Measurements from ENCODE around the gene IL37. TPM values are rescaled to one million over a fixed set of nuclear protein-coding genes. Genes with fewer than 3 reads are reported as not detected.

Gene IL37
- total RNA-seq, 1 donor from 2014 or later = not detected

DNA sequence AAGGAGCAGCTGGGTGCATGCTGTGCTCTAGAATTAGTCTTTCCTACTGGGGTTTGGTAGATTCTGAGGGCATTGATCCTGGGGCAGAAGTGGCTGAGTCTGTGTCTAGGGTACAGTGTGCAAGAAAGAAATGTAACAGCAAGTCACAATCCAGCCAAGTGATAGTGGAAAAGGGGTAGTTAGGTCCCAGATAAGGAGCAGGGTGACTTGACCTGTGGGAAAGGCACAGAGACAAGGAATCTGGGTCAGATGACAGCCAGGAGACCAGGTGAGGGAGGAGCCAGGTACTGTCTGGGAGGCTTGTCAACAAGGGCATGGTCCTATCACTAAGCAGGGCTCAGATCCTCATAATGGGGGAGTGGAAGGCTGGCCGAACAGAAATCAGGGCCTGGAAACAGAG is 8.1 kb downstream of the IL37 start:
- TF ChIP-seq, protein P1, sequence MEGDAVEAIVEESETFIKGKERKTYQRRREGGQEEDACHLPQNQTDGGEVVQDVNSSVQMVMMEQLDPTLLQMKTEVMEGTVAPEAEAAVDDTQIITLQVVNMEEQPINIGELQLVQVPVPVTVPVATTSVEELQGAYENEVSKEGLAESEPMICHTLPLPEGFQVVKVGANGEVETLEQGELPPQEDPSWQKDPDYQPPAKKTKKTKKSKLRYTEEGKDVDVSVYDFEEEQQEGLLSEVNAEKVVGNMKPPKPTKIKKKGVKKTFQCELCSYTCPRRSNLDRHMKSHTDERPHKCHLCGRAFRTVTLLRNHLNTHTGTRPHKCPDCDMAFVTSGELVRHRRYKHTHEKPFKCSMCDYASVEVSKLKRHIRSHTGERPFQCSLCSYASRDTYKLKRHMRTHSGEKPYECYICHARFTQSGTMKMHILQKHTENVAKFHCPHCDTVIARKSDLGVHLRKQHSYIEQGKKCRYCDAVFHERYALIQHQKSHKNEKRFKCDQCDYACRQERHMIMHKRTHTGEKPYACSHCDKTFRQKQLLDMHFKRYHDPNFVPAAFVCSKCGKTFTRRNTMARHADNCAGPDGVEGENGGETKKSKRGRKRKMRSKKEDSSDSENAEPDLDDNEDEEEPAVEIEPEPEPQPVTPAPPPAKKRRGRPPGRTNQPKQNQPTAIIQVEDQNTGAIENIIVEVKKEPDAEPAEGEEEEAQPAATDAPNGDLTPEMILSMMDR (IDR thresholded peaks at IDR 0.05; ENCODE audit: unreplicated experiment) = no peak
- H3K36me3 Mint-ChIP-seq (ENCODE audit: insufficient read depth) = no peaks in the 10 kb centered on the region
- H3K9me3 Mint-ChIP-seq (ENCODE audit: low read depth) = no peaks in the 10 kb centered on the region
- H3K4me1 Mint-ChIP-seq (ENCODE audit: low read depth) = peaks cover 9% of the 10 kb centered on the region
- no peaks in the 10 kb centered on the region for H3K27me3 Mint-ChIP-seq
- H3K27ac Mint-ChIP-seq = no peak overlapping the region
- no peak for DNase-seq (ENCODE audit: low spot score, unreplicated experiment)
- no peak overlapping the region for H3K4me3 Mint-ChIP-seq (ENCODE audit: low read depth)

DNA sequence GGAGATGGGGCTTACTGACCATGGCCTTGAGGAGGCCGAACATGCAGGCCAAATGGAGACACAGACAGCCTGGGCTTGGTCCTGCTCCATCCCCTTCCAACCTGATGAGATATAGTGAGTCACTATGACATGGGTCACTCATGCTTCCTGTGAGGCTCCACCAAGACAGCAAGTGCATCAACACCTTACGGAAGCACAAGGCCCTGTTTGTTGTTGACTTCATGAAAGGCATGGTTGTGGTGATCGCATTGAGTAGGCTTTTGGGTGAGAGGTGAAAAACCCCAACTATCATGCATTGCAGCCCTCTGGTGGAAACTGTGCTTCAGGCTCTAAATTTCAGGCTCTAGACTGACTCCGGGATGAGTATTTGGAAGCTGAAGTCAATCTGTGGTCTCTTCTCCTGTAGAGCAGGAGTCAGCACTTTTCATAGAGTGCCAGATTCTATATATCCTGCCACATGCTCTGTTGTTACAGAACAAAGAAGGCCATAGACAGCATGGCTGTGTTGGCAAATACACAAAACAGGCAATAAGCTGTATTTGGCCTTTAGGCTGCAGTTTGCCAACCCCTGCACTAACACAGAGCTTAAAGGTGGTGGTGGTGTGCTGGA is 10.1 kb downstream of the IL37 start:
- no peaks in the 10 kb centered on the region for H3K27me3 Mint-ChIP-seq
- H3K27ac Mint-ChIP-seq = no peak overlapping the region
- no peak for DNase-seq (ENCODE audit: low spot score, unreplicated experiment)
- no peaks in the 10 kb centered on the region for H3K9me3 Mint-ChIP-seq (ENCODE audit: low read depth)
- no peak overlapping the region for H3K4me3 Mint-ChIP-seq (ENCODE audit: low read depth)
- no peaks in the 10 kb centered on the region for H3K36me3 Mint-ChIP-seq (ENCODE audit: insufficient read depth)
- TF ChIP-seq, protein P1 (IDR thresholded peaks at IDR 0.05; ENCODE audit: unreplicated experiment) = no peak
- peaks cover 19% of the 10 kb centered on the region for H3K4me1 Mint-ChIP-seq (ENCODE audit: low read depth)

DNA sequence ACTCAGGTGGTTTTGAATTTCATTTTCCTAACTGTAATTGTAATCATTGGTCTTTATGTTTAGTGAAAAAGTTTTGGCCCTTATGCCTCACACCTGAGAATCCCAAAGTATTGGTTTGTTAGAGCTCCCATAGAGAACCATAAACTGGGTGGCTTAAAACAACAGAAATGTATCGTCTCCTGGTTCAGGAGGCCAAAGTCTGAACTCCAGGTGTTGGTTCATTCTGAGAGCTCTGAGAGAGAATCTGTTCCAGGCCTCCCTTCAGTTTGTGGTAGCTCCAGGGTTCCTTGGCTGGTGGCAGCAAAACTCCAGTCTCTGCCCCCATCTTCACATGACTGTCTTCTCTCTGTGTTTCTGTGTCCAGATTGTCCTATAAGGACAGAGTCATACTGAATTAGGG is 11.0 kb downstream of the IL37 start:
- Mint-ChIP-seq H3K27ac (no peak overlapping the region), H3K36me3 (ENCODE audit: insufficient read depth) (no peaks in the 10 kb centered on the region), H3K4me3 (ENCODE audit: low read depth) (no peak overlapping the region), H3K9me3 (ENCODE audit: low read depth) (no peaks in the 10 kb centered on the region), H3K27me3 (no peaks in the 10 kb centered on the region), H3K4me1 (ENCODE audit: low read depth) (peaks cover 14% of the 10 kb centered on the region)
- TF ChIP-seq, protein P1 (IDR thresholded peaks at IDR 0.05; ENCODE audit: unreplicated experiment) = no peak
- DNase-seq (ENCODE audit: low spot score, unreplicated experiment) = no peak

DNA sequence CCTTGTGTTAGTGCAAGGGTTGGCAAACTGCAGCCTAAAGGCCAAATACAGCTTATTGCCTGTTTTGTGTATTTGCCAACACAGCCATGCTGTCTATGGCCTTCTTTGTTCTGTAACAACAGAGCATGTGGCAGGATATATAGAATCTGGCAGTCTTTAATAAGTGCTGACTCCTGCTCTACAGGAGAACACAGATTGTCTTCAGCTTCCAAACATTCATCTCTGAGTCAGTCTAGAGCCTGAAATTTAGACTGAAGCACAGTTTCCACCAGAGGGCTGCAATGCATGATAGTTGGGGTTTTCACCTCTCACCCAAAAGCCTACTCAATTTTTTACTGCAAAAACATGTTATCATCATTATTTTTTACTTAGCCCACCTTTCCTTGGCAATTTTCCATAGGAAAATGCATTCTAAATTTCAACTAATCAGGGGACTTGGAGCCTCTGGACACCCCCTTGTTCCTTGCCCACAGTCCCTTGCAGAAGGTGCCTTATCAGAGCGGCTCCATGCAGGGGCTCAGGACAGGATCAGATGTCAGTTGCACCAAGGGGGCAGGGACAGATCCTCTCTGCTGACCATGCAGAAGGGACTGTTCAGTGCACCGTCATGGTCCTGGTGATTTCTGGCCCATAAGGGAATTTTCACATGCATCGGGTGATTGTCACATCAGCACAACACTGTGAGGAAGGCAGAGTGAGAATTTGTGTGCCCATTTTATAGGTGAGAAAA is 12.4 kb downstream of the IL37 start:
- TF ChIP-seq, protein P1 (IDR thresholded peaks at IDR 0.05; ENCODE audit: unreplicated experiment) = no peak
- Mint-ChIP-seq H3K27ac (no peak overlapping the region), H3K4me1 (ENCODE audit: low read depth) (peaks cover 14% of the 10 kb centered on the region), H3K9me3 (ENCODE audit: low read depth) (no peaks in the 10 kb centered on the region), H3K27me3 (no peaks in the 10 kb centered on the region), H3K36me3 (ENCODE audit: insufficient read depth) (no peaks in the 10 kb centered on the region), H3K4me3 (ENCODE audit: low read depth) (no peak overlapping the region)
- no peak for DNase-seq (ENCODE audit: low spot score, unreplicated experiment)

DNA sequence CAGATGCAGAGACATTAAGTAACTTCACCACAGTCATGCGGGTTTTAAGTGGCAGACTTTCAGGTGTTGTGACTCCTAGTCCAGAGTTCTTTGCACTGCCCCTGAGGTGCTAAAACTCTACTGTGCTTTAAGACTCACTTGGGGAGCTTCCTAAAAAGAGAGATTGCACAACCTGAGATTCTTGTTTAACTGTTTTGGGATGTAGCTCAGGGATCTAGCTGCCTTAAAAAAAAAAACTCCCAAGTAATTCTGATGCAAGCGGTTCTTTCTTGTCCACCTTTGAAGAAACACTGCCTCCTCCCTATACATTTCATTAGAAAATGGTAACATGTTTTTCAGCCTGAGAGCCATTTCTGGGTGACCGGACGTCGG is 13.0 kb downstream of the IL37 start:
- H3K36me3 Mint-ChIP-seq (ENCODE audit: insufficient read depth) = no peaks in the 10 kb centered on the region
- H3K4me3 Mint-ChIP-seq (ENCODE audit: low read depth) = no peak overlapping the region
- H3K4me1 Mint-ChIP-seq (ENCODE audit: low read depth) = peaks cover 14% of the 10 kb centered on the region
- TF ChIP-seq, protein P1 (IDR thresholded peaks at IDR 0.05; ENCODE audit: unreplicated experiment) = no peak
- no peak overlapping the region for H3K27ac Mint-ChIP-seq
- DNase-seq (ENCODE audit: low spot score, unreplicated experiment) = no peak
- no peaks in the 10 kb centered on the region for H3K27me3 Mint-ChIP-seq
- no peaks in the 10 kb centered on the region for H3K9me3 Mint-ChIP-seq (ENCODE audit: low read depth)

All from progenitor cell of endocrine pancreas (in vitro differentiated cells).